HepG2 (cell line): ENCODE measurements around the gene DLEC1. TPM values are rescaled to one million over a fixed set of nuclear protein-coding genes. Genes with fewer than 3 reads are reported as not detected.

Experiments
- ARHGAP35 ChIP-seq: sonication (generic); formaldehyde crosslinking; IDR thresholded peaks from 2 replicates; pipeline ENCODE4 v1.9.0; 2022; ENCODE audit warnings: mild to moderate bottlenecking, inconsistent platforms, moderate library complexity, missing genetic modification reagents, borderline replicate concordance
- BCL6 ChIP-seq: IDR thresholded peaks from 2 replicates; pipeline ENCODE4 v1.6.1; 2016; ENCODE audit warnings: missing genetic modification reagents, missing compliant biosample characterization
- FOXK2 ChIP-seq: fragments of 450-650 bp; IDR thresholded peaks from 2 replicates; pipeline ENCODE4 v1.6.1; 2016
- IRF9 ChIP-seq: sonication (generic); formaldehyde crosslinking; IDR thresholded peaks from 2 replicates; pipeline ENCODE4 v1.8.0; 2022; ENCODE audit warnings: missing genetic modification reagents, mild to moderate bottlenecking, borderline replicate concordance
- KAT2B ChIP-seq: fragments of 150-350 bp; IDR thresholded peaks from 2 replicates; pipeline ENCODE4 v1.6.1; 2014; ENCODE audit warnings: low read depth, low read length, borderline replicate concordance
- MYPOP ChIP-seq: sonication (generic); formaldehyde crosslinking; IDR thresholded peaks from 2 replicates; pipeline ENCODE4 v1.8.1; 2023; ENCODE audit warnings: mild to moderate bottlenecking, moderate library complexity, missing genetic modification reagents
- NFKBIZ ChIP-seq: IDR thresholded peaks from 2 replicates; pipeline ENCODE4 v1.6.1; 2018; ENCODE audit warnings: missing genetic modification reagents, missing compliant biosample characterization
- NR3C1 ChIP-seq: sonication (generic); formaldehyde crosslinking; IDR thresholded peaks from 2 replicates; pipeline ENCODE4 v1.4.0; 2020; ENCODE audit warnings: missing genetic modification reagents
- SRSF1 ChIP-seq: fragments of 200-400 bp; formaldehyde crosslinking; optimal IDR thresholded peaks from 2 replicates; pipeline ENCODE3; 2017; ENCODE audit warnings: mild to moderate bottlenecking, low read depth, low read length, moderate library complexity
- U2AF1 ChIP-seq: fragments of 200-400 bp; formaldehyde crosslinking; optimal IDR thresholded peaks from 2 replicates; pipeline ENCODE3; 2017; ENCODE audit warnings: mild to moderate bottlenecking, low read depth, low read length
- ZMAT3 ChIP-seq: sonication (generic); formaldehyde crosslinking; conservative IDR thresholded peaks from 2 replicates; pipeline ENCODE4 v1.7.0; 2021; ENCODE audit warnings: missing genetic modification reagents
- ZNF720 ChIP-seq: sonication (generic); formaldehyde crosslinking; IDR thresholded peaks from 2 replicates; pipeline ENCODE4 v1.4.0; 2020; ENCODE audit warnings: missing genetic modification reagents
- ZNF775 ChIP-seq: sonication (generic); formaldehyde crosslinking; IDR thresholded peaks from 2 replicates; pipeline ENCODE4 v1.4.0; 2020; ENCODE audit warnings: missing genetic modification reagents, mild to moderate bottlenecking, moderate library complexity, borderline replicate concordance
- polyA plus RNA-seq, 8 experiments: library from polyadenylated mRNA; depleted of rRNA in 3 of 8; stranded (reverse) in 7 of 8; unstranded in 1 of 8; fragments of >200 nt; fragmentation: Illumina TruSeq in 4 of 8; extraction: Trizol in 4 of 8; gene quantifications; 2 replicates each; pipeline versions ENCODE4 v1.2.1 to v1.2.3, GENCODE V29; 2011 to 2016; ENCODE audit warnings: low read depth in 4 of 8, missing spikeins in 1 of 8, mixed read lengths in 1 of 8; ENCODE audit not compliant: insufficient read depth in 1 of 8
- total RNA-seq, 5 experiments: library from RNA; depleted of rRNA; stranded (reverse); fragments of >200 nt; fragmentation: Illumina TruSeq; extraction: Trizol; gene quantifications; 2 replicates each; pipeline ENCODE4 v1.2.3, GENCODE V29; 2016; ENCODE audit warnings: low read depth in 1 of 5
- TF ChIP-seq, protein P1 (sequence below): sonication (generic); formaldehyde crosslinking; IDR thresholded peaks from 2 replicates; pipeline ENCODE4 v1.5.0; 2020; ENCODE audit warnings: mild to moderate bottlenecking, missing genetic modification reagents, borderline replicate concordance
- TF ChIP-seq, protein P2 (sequence below): sonication (generic); formaldehyde crosslinking; IDR thresholded peaks from 2 replicates; pipeline ENCODE4 v1.5.0; 2020; ENCODE audit warnings: mild to moderate bottlenecking, missing genetic modification reagents
- TF ChIP-seq, protein P3 (sequence below): sonication (generic); formaldehyde crosslinking; IDR thresholded peaks from 2 replicates; pipeline ENCODE4 v1.4.0; 2020; ENCODE audit warnings: missing genetic modification reagents
- TF ChIP-seq, protein P4 (sequence below): sonication (generic); formaldehyde crosslinking; IDR thresholded peaks from 2 replicates; pipeline ENCODE4 v1.9.0; 2021; ENCODE audit warnings: missing genetic modification reagents, borderline replicate concordance

Gene DLEC1
- total and polyA plus RNA-seq, 2 of the 13 experiments (the other 11 are each of a cell fraction or from before 2014, with no cell fraction given), result 0.09 TPM; not detected in 1

GRCh38 chr3:38004415-38005075, 34.5 kb upstream of the DLEC1 start (continued):
- TF ChIP-seq ARHGAP35 (CRISPR knock-in tag), result no peak
- TF ChIP-seq, protein P1, sequence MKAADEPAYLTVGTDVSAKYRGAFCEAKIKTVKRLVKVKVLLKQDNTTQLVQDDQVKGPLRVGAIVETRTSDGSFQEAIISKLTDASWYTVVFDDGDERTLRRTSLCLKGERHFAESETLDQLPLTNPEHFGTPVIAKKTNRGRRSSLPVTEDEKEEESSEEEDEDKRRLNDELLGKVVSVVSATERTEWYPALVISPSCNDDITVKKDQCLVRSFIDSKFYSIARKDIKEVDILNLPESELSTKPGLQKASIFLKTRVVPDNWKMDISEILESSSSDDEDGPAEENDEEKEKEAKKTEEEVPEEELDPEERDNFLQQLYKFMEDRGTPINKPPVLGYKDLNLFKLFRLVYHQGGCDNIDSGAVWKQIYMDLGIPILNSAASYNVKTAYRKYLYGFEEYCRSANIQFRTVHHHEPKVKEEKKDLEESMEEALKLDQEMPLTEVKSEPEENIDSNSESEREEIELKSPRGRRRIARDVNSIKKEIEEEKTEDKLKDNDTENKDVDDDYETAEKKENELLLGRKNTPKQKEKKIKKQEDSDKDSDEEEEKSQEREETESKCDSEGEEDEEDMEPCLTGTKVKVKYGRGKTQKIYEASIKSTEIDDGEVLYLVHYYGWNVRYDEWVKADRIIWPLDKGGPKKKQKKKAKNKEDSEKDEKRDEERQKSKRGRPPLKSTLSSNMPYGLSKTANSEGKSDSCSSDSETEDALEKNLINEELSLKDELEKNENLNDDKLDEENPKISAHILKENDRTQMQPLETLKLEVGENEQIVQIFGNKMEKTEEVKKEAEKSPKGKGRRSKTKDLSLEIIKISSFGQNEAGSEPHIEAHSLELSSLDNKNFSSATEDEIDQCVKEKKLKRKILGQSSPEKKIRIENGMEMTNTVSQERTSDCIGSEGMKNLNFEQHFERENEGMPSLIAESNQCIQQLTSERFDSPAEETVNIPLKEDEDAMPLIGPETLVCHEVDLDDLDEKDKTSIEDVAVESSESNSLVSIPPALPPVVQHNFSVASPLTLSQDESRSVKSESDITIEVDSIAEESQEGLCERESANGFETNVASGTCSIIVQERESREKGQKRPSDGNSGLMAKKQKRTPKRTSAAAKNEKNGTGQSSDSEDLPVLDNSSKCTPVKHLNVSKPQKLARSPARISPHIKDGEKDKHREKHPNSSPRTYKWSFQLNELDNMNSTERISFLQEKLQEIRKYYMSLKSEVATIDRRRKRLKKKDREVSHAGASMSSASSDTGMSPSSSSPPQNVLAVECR (CRISPR knock-in tag), result peak; percentile 20; the same call in 1 of the 2 replicates
- no peak for TF ChIP-seq KAT2B
- no peak for TF ChIP-seq ZNF775 (CRISPR knock-in tag)
- no peak for TF ChIP-seq NR3C1 (CRISPR knock-in tag)
- TF ChIP-seq BCL6 (CRISPR knock-in tag), result 0 out of 2 replicates have a peak, but pooled peaks have one; percentile 7
- TF ChIP-seq, protein P2, sequence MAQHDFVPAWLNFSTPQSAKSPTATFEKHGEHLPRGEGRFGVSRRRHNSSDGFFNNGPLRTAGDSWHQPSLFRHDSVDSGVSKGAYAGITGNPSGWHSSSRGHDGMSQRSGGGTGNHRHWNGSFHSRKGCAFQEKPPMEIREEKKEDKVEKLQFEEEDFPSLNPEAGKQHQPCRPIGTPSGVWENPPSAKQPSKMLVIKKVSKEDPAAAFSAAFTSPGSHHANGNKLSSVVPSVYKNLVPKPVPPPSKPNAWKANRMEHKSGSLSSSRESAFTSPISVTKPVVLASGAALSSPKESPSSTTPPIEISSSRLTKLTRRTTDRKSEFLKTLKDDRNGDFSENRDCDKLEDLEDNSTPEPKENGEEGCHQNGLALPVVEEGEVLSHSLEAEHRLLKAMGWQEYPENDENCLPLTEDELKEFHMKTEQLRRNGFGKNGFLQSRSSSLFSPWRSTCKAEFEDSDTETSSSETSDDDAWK (CRISPR knock-in tag), result no peak
- TF ChIP-seq IRF9 (CRISPR knock-in tag), result no peak
- no peak for TF ChIP-seq ZMAT3 (CRISPR knock-in tag)
- TF ChIP-seq ZNF720, result no peak
- TF ChIP-seq U2AF1, result no peak
- peak; percentile 77 for TF ChIP-seq FOXK2
- TF ChIP-seq SRSF1, result no peak
- TF ChIP-seq, protein P3, sequence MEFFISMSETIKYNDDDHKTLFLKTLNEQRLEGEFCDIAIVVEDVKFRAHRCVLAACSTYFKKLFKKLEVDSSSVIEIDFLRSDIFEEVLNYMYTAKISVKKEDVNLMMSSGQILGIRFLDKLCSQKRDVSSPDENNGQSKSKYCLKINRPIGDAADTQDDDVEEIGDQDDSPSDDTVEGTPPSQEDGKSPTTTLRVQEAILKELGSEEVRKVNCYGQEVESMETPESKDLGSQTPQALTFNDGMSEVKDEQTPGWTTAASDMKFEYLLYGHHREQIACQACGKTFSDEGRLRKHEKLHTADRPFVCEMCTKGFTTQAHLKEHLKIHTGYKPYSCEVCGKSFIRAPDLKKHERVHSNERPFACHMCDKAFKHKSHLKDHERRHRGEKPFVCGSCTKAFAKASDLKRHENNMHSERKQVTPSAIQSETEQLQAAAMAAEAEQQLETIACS (CRISPR knock-in tag), result no peak
- TF ChIP-seq, protein P4, sequence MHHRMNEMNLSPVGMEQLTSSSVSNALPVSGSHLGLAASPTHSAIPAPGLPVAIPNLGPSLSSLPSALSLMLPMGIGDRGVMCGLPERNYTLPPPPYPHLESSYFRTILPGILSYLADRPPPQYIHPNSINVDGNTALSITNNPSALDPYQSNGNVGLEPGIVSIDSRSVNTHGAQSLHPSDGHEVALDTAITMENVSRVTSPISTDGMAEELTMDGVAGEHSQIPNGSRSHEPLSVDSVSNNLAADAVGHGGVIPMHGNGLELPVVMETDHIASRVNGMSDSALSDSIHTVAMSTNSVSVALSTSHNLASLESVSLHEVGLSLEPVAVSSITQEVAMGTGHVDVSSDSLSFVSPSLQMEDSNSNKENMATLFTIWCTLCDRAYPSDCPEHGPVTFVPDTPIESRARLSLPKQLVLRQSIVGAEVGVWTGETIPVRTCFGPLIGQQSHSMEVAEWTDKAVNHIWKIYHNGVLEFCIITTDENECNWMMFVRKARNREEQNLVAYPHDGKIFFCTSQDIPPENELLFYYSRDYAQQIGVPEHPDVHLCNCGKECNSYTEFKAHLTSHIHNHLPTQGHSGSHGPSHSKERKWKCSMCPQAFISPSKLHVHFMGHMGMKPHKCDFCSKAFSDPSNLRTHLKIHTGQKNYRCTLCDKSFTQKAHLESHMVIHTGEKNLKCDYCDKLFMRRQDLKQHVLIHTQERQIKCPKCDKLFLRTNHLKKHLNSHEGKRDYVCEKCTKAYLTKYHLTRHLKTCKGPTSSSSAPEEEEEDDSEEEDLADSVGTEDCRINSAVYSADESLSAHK (CRISPR knock-in tag), result no peak
- no peak for TF ChIP-seq MYPOP
- peak; percentile 80; the same call in 1 of the 2 replicates for TF ChIP-seq NFKBIZ
